Right forelimb (tissue), 1 donor: Measurements from ENCODE around the gene USP16.

Experiments used
- DNase-seq: peaks from one replicate; pipeline ENCODE4 v3.0.0-alpha.2; 2018

The USP16 gene

DNA sequence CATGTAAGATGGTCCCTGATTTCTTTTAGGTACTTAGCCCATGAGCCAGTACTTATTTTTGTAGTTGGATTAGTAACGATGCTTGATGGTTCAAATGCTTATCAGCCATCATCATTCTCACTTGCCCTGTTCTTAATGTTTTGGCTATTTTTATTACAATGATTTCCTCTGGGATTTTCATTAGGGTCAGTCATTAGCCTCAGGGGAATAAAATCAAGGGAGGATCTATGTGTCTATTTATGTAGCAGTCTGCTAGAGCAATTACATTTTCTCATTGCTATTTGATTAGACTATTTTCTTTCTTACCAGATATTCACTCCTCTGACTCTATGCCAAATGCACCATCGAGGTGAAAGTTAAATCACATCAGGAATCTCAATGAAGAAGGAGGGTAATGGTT, 59.9 kb downstream of the USP16 start:
- no peak for DNase-seq

DNA sequence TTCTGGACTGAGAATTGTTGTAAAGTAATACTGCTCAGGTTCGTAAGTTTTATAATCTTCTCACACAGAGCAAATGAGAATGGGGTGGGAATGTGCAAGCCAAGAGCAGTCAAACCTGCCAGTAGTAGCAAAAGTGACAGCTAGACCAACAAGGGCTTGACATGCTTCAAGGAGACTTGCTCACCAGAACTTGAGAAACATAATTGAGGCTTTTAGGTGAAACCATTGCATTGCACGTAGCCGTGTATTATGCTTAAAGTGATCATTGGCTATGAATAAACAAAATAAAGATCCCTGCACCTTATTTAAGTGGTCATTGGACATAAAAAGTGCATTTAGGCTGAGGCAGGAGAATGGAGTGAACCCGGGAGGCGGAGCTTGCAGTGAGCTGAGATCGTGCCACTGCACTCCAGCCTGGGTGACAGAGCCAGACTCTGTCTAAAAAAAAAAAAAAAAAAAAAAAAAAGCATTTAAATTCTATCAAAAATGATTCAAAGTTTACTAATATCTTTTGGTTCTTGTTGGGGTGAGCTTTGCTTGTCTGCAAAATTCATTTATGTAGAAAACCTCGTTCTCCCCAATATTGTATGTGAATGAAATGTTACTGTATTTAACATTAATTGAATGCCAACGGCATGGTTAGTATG, 60.8 kb downstream of the USP16 start:
- no peak for DNase-seq

DNA sequence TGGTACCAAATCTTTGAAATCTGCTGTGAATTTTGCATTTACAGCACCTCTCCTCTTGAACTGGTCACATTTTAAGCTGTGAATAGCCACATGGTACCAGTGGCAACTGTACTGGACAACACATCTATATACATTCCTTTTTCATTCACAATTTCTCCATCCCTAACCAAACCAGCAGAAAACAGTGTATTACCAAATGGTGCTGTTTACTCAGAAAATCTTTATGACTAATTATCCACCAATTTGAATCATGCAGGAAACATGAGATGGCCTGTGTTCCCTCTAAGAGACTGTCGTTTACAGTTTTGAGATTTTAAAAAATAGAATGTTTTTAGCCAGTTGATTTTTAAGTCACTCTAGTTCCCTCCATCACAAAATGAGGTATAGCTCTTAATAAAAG, 66.6 kb downstream of the USP16 start:
- no peak for DNase-seq

DNA sequence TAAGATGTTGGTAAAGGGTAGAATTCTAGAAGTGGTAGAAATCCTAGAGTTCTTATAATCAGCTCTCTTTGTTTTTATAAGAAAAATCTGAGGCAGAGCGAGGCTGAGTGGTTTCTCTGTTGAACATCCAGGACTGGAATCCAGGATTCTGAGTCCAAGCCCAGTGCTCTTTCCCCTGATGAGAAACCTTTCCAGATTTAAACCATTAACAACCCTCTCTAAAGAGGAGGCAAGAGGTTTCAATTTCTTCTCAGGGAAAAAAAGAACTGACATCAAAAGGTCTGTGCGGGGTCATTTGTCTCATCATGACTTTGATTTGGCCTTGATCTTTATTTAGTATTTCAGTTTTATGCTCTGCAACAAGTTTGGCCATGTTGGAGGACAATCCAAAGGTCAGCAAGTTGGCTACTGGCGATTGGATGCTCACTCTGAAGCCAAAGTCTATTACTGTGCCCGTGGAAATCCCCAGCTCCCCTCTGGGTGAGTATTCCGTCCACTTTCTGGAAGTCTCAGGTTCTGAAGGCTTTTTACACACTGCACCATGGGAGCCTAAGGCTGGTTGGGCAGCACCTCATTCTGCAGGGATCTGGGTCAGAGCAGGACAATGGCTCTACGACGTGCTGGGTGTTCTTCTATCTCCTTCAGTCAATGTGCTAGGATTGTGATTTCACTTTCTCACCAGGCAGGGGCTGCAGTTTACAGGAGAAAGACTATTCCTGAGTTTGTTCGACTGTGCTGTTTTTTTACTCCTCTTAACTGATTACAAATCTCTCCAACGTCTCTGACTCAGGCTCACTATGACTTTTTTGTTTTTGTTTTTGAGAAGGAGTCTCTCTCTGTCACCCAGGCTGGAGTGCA, 67.9 kb downstream of the USP16 start:
- no peak for DNase-seq

DNA sequence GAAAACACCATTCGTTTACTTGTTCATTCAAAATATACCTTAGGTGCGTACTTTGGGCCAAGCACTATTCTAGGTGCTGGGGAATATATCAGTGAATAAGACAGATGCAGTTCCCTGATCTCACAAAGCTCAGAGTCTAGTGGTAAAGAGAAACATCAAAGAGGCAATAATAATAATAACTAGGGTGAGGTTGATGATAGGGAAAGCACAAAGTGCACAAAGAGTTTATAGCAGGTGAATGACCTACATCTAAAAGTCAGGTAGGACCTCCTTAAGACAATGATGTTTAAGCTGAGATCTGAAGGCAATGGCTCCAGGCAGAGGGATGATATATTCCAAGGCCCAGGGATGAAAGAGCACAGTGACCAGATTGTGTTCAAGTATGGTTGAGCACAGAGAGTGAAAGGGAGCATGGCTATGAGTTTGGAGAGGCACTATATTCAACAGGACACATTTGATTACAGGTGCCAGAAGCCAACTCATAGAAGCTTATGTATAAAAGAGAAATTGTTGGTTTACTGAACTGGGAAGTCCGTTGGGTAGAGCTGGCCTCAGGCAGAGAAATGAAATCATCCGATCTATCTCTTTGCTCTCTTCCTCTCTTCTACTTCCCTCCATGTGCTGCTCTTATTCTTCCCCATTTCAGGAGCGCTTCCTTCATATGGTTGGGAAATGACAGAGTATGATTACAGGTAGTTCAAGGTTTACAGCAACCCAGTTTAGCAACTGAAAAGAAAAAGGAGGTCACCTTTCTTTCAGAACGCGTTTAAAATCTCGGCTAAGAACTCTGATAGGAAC, 71.9 kb downstream of the USP16 start:
- DNase-seq: no peak

DNA sequence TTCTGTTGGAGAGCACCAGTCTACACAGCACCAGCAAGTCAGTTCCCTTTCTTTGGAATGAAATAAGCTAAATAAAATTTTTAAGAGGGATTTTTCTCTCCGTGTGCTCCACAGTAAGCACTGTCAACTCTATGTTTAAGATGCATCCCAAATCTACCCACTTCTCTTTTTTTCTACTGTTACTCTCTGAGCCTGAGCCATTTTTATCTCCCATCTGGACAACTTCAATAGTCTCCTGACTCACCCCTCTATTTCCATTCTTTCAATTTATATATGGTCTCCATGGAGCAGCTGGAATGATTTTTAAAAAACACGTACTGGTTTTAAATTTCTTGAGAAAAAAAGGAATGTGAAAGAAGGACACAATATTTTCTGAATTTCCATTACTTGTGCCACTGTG, 73.7 kb downstream of the USP16 start:
- DNase-seq: no peak

DNA sequence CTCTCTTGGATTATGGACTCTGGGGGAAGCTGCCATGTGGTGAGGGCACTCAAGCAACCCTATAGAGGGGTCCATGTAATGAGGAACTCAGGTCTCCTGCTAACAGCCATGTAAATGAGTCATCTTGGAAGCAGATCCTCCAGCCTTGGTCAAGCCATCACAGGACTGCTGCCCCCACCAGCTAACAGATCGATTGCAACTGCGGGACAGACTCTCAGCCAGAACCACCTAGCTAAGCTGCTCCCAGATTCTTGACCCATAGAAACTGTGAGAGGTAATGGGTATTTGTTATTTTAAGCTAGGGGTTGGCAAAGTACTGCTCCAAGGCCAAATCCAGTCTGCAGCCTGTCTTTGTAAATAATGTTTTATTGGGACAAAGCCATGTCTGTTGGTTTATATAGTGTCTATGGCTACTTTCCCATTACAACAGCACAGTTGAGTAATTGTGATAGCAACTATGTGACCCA, 78.4 kb downstream of the USP16 start:
- no peak for DNase-seq
